HG03469 (cell line): Measurements from ENCODE around the gene MORN1.

ENCODE experiments used
- ATAC-seq: cut with Tn5 transposase; IDR thresholded peaks from one replicate; pipeline ENCODE4 v1.9.1; 2021; ENCODE audit warnings: mild to moderate bottlenecking, moderate library complexity, moderate number of reproducible peaks; ENCODE audit not compliant: unreplicated experiment

The MORN1 gene

DNA sequence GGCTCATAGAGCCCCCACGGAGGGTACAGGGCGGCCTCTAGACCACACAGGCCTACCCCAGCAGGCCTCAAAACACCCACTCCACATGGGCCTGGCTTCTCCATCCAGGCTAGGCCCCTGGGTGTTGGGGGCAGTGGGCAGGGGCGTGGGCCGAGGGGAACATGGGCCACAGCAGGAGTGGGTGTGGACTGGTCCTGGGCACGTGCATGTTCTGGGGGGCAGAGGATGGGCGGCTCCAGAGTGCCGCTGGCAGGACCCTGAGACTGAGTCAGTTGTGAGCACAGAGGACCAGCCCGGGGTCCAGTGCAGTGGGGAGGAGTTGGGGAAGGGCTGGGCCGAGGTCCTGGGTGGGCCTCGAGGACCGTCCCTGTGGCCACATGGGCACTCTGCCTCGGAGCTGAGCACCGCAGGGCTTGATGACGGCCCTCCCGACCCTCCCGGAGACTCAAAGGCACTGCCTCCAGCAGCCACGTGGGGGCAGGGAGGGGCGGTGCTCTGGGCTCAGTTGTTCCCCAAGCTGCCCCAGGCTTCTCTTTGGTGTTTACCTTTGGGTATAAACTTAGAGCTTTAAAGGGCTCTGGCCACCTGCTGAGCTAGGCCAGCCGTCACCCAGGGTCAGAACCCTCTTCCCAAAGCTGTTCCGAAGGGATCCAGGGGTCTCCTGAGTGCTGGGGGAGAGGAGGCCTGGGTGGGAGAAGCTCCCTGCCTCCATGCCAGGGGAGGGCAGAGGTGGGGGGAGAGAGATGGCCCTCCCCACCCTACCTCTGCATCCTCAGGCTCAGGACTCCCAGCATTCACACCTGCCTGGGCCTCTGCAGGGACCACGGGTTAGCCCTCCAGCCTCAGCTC, 79.9 kb downstream of the MORN1 start:
- ATAC-seq, result no peak

DNA sequence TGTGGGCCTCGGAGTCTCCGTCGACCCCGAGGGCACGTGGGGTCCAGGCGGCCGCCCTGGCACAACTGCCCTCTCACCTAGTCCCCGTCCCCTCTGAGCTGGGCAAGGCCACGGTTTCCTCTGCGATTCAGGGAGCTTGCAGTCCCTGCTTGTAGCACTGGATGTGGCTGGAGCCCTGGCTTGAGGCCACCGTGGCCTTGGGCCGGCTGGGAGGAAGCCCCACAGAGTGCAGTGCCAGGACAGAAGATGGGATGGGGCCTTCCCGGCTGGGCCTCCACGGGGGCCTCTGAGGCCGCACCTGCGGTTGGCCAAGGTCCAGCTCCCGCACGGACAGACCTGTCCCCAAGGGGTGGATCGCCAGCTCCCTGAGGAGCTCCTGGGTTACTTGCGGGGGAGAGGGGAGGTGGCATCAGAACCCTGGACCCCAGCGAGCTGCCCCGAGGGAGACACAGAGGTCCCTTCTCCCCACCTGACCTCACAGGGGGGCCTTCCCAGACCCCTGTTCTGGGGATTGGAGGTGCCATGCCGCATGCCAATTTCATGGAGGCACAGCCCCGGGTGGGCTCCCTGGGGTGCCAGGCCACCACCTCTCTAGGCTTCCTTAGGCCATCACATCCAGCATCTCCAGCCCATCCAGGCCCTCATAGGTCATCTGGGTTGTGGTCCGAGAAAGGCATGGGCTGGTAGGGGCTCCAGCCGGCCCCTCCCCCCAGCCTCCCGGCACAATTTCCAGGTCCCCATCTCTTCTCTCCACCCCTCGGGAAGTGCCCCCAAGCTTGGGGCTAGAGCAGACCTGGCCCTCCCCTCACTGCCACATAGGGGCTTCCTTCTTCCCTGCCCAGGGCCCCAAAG, 80.8 kb downstream of the MORN1 start:
- ATAC-seq, result no peak

DNA sequence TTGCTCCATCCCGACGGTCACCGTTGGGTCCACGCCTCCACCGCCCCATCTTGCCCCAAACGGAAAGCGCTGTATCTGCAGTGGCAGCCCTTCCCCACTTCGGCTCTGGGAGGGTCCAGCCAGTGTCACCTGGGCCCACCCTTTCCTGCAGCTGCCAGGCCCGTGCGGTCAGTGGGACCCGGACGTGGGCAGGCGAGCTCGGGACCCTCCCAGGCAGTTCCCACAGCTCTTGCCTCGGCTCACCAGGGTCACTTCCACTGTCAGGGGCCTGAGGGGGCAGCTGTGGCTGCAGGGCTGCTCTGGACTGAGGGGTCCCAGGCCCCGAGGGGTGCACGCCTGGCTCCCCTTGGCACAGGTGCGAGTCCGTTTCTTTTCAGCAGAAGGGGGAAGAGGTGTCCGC, 82.5 kb downstream of the MORN1 start:
- no peak for ATAC-seq

DNA sequence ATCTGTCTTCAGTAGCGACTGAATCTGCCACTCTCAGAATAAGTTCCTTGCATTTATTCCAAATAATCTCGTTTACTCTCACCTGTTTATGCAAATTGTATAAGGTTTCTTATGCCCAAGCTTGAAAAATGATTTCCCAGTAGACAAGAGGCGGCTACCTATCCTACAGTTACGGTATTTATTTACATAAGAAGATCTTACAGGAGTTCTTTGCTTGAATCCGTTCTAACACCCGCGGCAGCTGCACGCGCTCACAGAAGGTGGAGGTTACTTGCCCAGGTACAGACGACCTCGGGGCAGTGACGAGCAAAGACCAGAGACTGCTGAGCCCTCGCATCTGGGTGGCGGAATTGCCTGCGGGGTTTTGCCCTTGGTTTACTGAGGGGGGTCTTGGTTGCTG, 83.4 kb downstream of the MORN1 start:
- ATAC-seq, result no peak

DNA sequence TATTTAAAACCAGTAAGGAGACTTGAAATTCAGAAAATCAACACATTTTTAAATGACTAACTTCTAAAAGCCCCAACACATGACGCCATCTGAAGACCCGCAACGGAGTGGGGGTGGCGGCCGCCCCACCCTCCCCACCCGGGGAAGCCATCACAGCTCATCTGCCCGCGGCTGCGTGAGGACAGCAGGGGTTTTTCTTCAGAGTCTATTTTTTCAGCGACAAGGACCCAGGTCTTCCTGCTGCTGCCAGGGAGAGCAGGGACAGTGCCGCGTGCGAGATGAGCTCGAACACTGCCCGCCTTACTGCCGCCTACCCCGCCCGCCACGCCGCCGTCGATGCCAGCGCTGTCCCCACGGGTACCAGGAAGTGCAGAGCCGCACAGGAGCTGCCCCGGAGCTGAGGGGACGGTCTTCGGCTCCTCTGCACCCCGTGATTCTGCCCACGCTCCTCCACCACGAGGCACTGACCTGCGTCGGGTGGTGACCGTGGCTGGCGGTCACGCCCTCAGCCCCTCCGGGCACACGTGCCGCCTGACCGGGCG, 84.2 kb downstream of the MORN1 start:
- ATAC-seq, result no peak

DNA sequence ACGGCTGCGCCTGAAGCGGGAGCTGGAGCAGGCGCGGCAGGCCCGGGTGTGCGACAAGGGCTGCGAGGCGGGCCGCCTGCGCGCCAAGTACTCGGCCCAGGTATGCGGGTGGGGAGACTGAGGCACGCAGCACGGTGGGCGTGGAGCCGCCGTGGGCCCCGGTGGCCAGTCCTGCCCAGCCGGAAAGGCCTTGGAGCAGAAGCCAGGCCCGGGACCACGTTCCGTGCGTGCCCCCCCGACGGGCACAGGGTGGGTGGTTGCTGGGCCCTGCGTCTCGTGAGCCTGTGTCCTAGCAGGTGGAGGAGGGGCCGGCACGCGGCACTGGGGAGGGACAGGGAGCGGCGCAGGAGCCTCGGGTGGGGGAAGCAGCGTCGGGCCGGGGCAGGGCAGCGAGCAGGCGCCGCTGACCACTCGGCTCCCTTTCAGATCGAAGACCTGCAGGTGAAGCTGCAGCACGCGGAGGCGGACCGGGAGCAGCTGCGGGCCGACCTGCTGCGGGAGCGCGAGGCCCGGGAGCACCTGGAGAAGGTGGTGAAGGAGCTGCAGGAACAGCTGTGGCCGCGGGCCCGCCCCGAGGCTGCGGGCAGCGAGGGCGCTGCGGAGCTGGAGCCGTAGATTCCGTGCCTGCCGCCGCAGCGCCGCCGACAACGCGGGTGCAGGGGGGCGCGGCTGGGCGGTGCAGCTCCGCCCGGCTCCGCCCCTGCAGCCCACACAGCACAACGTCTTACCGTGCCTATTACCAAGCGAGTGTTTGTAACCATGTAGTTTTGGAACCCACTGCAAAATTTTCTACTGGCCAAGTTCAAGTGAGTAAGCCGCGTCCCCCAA, 85.0 kb downstream of the MORN1 start:
- ATAC-seq, result no peak

DNA sequence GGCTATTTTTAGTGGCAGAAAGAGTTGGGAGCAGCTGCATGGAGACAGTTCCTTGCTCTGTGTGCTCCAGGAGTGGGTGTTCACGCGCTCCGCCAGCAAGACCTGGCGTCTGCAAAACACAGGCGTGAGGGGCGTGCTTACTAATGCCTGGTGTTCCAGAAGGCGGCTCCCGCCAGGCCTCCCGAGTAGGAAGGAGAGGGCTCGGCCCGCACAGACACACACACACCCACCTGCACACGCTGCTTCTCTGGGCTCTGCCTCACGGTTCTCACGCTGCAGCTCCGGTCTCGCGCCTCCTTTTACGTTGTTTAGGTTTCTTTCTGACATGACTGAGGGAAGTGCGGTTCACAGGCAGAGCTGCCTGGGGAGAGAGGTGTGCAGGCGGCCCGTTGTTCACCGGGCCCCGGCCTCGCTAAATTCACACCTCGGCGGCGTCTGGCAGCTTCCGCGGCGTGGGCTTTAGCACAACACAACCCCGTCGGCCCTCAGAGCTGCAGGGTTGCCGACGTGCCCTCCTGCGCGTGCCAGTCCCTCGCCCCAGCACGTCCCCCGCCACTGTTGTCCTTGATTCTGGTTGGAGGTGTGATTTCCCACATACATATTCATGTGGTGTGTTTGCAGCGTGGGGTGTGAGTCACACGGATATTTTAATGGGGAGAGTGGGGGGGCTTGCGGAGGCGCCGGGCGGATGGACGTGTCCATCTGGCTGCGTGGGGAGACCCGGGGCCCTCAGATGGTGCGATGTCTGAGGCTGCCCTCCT, 86.3 kb downstream of the MORN1 start:
- ATAC-seq, result no peak

DNA sequence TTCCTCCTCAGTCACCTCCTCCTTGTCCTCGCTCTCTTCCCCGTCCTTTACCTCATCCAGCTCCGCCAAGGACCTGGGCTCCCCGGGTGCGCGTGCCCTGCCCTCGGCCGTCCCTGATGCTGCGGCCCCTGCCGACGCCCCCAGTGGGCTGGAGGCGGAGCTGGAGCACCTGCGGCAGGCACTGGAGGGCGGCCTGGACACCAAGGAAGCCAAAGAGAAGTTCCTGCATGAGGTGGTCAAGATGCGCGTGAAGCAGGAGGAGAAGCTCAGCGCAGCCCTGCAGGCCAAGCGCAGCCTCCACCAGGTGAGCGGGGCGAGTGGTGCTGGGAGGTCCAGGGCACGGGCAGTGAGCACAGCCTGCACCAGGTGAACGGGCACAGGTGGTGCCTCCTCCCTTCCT, 87.1 kb downstream of the MORN1 start:
- no peak for ATAC-seq

DNA sequence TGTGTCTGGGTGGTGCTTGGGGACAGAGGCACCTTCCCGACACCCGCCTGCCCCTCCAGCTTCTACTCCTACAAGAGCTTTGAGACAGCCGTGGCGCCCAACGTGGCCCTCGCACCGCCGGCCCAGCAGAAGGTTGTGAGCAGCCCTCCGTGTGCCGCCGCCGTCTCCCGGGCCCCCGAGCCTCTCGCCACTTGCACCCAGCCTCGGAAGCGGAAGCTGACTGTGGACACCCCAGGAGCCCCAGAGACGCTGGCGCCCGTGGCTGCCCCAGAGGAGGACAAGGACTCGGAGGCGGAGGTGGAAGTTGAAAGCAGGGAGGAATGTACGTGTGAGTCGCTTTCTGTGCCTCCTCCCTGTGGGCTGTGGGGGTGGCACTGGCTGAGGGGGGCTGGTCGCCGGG, 87.6 kb downstream of the MORN1 start:
- ATAC-seq, result no peak

DNA sequence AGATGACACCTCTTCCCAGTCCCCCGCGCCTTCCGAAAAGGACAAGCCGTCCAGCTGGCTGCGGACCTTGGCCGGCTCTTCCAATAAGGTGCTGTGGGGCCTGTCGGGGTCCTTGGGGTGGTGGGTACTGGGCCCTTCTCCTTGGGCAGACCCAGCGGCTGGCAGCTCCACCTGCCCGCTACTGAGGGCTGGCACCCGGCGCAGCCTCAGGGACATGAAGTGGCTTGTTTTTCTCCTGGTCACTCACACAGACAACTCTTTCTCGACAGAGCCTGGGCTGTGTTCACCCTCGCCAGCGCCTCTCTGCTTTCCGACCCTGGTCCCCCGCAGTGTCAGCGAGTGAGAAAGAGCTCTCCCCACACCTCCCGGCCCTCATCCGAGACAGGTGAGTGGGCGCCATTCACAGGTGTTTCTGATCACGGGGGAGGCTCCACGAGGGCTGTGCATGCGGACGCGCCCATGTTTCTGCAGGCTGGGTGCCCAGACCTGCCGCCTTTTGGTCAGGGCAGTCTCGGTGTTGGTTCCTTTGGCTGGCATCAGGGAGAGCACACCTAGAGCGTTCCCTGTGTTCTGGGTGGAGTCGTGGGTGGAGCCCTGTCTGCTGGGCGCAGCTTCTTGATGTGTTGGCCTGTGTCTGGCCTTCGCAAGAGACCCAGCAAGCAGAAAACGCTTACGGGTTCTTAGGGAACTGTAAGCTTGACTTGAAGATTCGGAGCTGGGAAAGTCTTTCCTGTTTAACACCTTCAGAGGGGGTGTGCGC, 88.2 kb downstream of the MORN1 start:
- ATAC-seq, result no peak

DNA sequence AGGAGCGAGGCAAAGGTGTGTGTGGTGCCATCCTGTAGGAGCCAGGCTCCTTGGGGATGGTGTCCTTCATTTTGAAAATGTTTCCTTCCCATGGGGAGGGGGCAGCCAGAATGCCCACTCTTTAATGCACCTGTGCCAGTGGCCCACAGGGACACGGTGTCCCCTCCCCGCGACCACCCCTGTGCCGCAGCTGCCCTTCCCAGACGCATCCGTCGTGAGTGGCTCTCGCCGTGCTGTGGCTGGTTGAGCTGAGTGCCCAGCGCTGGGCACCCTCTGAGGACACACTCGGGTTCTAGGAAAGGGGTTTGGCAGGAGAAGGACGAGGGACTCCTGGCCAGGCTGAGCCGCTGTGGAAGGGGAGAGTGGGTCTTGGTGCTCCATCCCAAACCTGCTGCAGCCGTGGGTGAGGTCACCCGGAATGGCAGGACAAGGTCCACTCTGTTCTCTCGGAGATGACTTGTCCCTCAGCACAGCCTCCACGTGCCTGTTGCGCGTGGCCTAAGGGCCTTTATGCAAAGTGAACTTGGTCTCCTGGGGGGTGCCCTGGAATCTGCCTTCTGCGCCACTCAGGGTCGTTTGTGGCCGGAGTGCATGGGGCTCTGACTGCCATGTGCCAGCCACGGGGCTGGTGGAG, 88.9 kb downstream of the MORN1 start:
- no peak for ATAC-seq

DNA sequence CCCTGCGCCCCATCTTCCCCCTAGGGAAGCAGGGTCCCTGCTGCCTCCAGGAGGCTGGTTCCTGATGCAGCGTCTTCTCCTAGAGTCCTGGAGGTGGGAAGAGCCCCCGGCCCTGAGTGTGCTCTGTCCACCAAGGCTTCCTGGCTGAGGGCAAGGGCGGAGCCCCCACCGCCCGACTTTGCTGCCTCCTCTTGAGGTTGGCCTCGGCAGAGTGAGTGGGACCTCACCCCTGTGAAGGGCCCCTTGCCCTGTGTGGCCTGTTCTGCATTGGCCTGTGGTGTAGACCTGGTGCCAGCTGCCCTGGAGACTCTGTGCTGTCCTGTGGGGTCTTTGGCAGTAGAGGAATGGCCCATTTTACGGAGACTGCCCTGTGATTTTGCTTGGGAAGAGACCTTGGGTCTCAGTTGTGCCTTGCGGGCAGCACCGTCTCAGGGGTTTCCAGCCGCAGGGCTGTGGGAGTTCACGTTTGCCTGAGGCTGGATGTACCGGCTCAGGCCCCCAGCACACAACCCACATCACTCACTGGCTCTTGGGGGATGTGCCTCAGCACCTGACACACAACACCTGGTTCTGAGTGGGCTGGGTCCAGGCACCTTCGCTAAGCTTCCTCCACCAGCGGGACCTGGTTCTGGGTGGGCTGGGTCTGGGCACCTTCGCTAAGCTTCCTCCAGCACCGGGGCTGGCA, 89.6 kb downstream of the MORN1 start:
- no peak for ATAC-seq

DNA sequence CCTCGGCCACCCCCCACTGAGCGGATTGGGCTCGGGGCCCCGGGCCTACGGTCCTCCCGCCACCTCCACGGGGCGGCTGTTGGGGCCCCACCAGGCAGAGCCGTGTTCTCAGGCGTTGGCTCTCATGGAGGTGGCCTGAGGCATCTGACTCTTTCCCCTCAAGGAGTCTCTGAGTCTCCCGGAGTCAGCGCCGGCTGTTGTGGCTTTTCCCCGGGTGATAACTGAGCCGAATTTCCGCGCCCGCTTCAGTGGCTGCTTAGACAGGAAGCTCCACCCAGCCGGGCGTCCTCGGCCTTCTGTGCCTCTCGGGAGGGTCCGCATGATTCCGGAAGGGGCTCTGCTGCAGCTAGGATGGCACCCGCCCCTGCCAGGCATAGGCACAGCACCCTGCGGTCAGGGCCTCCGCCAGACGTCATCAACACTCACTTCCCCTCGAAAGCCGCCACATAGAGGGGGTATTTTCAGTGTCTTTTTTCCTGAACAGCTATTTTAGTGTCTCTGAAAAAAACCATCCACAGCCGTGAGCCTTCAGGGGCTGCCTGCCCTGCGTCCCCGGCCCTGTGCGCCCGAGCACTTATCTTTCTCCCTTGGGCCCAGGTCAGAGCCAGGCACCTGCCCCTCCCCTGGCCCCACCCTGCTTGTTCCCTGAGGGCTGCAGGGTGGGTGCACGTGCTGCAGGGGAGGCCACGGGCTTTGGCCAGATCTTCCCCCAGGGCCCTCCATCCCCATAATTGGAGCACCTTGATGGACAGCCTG, 90.3 kb downstream of the MORN1 start:
- ATAC-seq, result peak; percentile 33

DNA sequence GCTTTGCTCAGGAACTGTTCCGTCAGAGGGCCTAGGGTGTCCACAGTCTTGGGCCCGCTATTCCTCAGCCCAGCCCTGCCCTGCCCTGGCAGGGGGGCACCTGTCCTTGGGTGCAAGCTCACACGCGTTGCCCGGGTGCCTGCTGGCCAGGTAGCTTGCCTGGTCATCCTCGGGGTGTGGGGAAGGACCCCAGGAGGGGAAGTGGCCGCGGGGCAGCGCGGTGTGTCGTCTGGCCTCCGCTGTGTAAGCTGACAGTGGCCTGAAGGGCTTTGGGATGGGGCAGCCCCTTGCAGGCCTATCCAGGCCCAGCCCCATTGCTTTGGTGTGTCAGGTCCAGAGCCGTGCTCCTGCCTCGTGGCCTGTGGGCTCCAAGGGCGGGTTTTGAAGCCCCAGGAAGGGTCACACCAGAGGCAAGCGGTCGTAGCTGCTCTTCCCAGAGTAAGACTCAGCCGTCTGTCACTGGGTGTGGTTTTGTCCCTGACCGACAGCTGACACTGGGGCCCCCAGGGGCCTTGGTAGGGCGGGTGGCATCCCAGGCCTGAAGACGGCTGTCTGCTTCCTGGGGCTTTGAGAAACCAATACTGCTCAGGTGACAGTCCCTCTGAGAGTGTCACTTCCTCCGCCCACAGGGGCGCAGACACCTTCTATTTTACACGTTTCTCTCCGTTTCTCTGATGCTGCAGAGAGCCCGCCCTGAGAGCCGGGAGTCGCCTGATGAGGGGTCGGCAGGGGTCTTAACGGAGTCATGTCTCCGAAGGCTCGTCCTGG, 91.2 kb downstream of the MORN1 start:
- ATAC-seq, result peak; percentile 59

DNA sequence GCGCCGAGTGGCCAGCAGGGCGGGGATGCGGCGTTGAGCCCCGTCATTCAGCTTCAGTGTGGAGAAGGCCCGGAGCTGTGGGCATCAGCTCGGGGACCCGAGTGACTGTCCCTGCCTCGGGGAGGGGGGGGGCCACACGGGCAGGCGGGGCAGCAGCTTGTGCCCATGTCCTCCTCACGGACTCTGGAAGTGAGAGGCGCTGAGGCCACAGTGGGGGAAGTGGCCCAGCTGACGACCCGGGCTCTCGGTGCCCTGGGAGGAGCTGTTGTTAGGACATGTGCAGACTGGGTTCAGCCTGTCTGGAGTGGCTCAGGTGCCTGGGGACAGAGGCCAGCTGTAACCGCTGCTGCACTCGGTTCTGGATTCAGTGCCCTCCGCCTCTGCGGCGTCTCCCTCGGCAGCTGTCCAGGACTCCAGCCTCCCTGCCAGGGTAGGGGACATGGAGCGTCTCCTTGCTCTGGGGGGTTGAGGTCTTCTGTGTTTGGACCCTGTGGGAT, 92.2 kb downstream of the MORN1 start:
- ATAC-seq, result no peak

DNA sequence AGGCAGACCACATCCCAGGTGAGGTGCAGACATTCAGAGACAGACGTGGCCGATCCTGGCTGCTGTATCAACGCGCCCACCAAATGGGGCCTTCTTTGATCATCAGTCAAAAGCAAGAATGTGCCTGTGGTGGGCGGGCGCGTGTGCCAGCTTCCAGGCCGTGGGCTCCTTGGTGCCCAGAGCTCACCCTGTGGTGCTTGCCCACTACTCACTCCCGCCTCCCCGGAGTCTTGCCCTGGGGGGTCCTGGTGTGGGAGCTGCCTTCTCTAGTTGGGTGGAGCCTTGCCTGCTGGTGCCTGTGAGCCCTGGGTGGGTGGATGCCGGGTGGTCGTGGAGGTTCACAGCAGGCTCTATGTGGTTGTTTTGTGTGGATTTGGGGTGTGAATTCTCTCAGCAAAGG, 92.7 kb downstream of the MORN1 start:
- no peak for ATAC-seq
